Karpas-422 (cell line): ENCODE results near the gene CD68. TPM values are rescaled to one million over a fixed set of nuclear protein-coding genes. Genes with fewer than 3 reads are reported as not detected.

Experiments
- DNase-seq: peaks from one replicate; pipeline ENCODE4 v3.0.0-alpha.2; 2015
- H2AFZ ChIP-seq: fragments of 200-600 bp; sonication (generic); 2 replicates; pipeline ENCODE4 v1.6.1; 2014; ENCODE audit warnings: antibody characterized with exemption, low read length, mixed read lengths
- H3K27ac ChIP-seq: fragments of 200-600 bp; sonication (generic); 2 replicates; pipeline ENCODE4 v1.5.1; 2014; ENCODE audit warnings: mild to moderate bottlenecking, low read length, moderate library complexity
- H3K27me3 ChIP-seq: fragments of 200-600 bp; sonication (generic); 2 replicates; pipeline ENCODE4 v1.6.1; 2014; ENCODE audit warnings: low read length, mixed read lengths
- H3K36me3 ChIP-seq: fragments of 200-600 bp; sonication (generic); 2 replicates; pipeline ENCODE4 v1.6.1; 2014; ENCODE audit warnings: low read length, mixed read lengths; ENCODE audit not compliant: insufficient read depth
- H3K4me1 ChIP-seq: fragments of 200-600 bp; sonication (generic); 2 replicates; pipeline ENCODE4 v1.6.1; 2014; ENCODE audit warnings: mild to moderate bottlenecking, low read length, mixed read lengths
- H3K4me2 ChIP-seq: fragments of 200-600 bp; sonication (generic); 2 replicates; pipeline ENCODE4 v1.6.1; 2014; ENCODE audit warnings: low read length, low read depth, mild to moderate bottlenecking; ENCODE audit not compliant: poor library complexity, severe bottlenecking
- H3K4me3 ChIP-seq: fragments of 200-600 bp; sonication (generic); 2 replicates; pipeline ENCODE4 v1.5.1; 2014; ENCODE audit warnings: mild to moderate bottlenecking, antibody characterized with exemption, low read length, mixed read lengths
- H3K79me2 ChIP-seq: fragments of 200-600 bp; sonication (generic); 2 replicates; pipeline ENCODE4 v1.6.1; 2014; ENCODE audit warnings: mild to moderate bottlenecking, low read length, mixed read lengths
- H3K9ac ChIP-seq: fragments of 200-600 bp; sonication (generic); 2 replicates; pipeline ENCODE4 v1.6.0; 2014; ENCODE audit warnings: low read length
- H3K9me2 ChIP-seq: fragments of 200-600 bp; sonication (generic), shearing (Covaris generic); replicated peaks from 2 replicates; pipeline ENCODE4 v1.6.0; 2014; ENCODE audit warnings: mild to moderate bottlenecking, low read length, moderate library complexity; ENCODE audit not compliant: insufficient read depth
- H3K9me3 ChIP-seq: fragments of 300-700, 200-600 bp; sonication (generic); 2 replicates; pipeline ENCODE4 v1.6.1; 2014; ENCODE audit warnings: low read length, mixed read lengths
- H4K20me1 ChIP-seq: fragments of 200-600 bp; sonication (generic); 2 replicates; pipeline ENCODE4 v1.6.1; 2014; ENCODE audit warnings: mild to moderate bottlenecking, antibody characterized with exemption, low read length, low read depth; ENCODE audit not compliant: insufficient read depth
- total RNA-seq: library from RNA; depleted of rRNA; stranded (reverse); fragments of >200 nt; shearing (Covaris generic); gene quantifications from 2 replicates; pipeline ENCODE4 v1.2.3, GENCODE V29; 2014; ENCODE audit warnings: low replicate concordance; rRNA removed

CD68 gene, protein sequence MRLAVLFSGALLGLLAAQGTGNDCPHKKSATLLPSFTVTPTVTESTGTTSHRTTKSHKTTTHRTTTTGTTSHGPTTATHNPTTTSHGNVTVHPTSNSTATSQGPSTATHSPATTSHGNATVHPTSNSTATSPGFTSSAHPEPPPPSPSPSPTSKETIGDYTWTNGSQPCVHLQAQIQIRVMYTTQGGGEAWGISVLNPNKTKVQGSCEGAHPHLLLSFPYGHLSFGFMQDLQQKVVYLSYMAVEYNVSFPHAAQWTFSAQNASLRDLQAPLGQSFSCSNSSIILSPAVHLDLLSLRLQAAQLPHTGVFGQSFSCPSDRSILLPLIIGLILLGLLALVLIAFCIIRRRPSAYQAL
- total RNA-seq = 3.8 and 6.0 TPM in 2 replicates

DNA sequence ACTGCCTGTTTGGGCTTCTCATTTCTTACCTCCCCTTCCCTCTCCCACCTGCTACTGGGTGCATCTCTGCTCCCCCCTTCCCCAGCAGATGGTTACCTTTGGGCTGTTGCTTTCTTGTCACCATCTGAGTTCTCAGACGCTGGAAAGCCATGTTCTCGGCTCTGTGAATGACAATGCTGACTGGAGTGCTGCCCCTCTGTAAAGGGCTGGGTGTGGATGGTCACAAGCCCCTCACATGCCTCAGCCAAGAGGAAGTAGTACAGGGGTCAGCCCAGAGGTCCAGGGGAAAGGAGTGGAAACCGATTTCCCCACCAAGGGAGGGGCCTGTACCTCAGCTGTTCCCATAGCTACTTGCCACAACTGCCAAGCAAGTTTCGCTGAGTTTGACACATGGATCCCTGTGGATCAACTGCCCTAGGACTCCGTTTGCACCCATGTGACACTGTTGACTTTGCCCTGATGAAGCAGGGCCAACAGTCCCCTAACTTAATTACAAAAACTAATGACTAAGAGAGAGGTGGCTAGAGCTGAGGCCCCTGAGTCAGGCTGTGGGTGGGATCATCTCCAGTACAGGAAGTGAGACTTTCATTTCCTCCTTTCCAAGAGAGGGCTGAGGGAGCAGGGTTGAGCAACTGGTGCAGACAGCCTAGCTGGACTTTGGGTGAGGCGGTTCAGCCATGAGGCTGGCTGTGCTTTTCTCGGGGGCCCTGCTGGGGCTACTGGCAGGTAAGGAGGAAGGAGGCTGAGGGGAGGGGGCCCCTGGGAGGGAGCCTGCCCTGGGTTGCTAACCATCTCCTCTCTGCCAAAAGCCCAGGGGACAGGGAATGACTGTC, at the start of gene CD68:
Gene CD68 (plus strand): TSS at position 638 of the 833 bp plus-strand sequence. CDS start 40 bp downstream, at position 678.
- Histone ChIP-seq H4K20me1 (peaks cover 32% of the 10 kb centered on the region), H3K27ac (peak within 1 kb of the TSS; percentile 85), H3K4me1 (peaks cover 68% of the 10 kb centered on the region), H3K9me3 (no peaks in the 10 kb centered on the region), H3K4me3 (no peak within 1 kb of the TSS), H3K79me2 (peaks cover 14% of the 10 kb centered on the region), H3K9me2 (no peaks in the 10 kb centered on the region), H3K9ac (peak within 1 kb of the TSS; percentile 52), H3K27me3 (no peaks in the 10 kb centered on the region), H3K36me3 (peaks cover 38% of the 10 kb centered on the region), H3K4me2 (no peak within 1 kb of the TSS), H2AFZ (no peak within 1 kb of the TSS)
- DNase-seq = peak; percentile 96

DNA sequence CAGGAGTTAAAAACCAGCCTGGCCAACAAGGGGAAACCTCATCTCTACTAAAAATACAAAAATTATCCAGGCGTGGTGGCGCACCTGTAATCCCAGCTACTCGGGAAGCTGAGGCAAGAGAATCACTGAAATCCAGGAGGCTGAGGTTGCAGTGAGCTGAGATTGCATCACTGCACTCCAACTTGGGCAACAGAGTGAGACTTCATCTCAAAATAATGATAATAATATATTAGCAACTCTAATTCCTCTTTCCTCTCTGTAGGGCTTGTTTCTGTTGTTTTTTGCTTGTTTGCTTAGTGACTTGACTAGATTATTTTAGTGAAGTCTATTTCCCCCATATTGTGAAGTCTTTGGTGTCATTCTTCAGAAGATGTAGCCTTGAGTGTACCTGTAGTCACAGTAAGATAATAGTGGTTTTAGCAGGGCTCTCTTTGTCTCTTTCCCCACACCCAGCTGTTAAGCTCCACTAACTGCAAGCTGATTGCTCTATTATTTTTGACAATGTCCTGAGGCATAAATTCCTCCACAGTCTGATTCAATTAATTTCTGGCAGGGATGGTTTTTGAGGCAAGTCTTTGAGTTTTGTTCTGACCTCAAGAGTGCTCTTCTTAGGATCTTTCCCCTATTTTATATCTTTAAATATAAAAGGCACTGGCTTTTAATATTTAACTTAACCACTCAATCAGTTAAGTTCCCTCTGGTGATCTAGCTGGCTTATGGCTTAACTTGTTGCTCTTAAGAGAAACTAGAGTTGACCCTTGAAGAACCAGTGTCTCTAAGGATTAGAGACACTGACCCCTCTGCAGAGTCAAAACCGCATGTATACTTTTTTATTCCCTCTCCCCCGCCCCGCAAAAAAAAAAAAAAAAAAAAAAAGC, 49.2 kb upstream of the CD68 start:
- Histone ChIP-seq H3K4me1 (no peaks in the 10 kb centered on the region), H3K79me2 (no peaks in the 10 kb centered on the region), H3K27me3 (no peaks in the 10 kb centered on the region), H3K9me3 (peaks cover 7% of the 10 kb centered on the region), H4K20me1 (no peaks in the 10 kb centered on the region), H3K9me2 (no peaks in the 10 kb centered on the region), H3K9ac (no peak overlapping the region), H3K36me3 (no peaks in the 10 kb centered on the region), H3K4me2 (no peak overlapping the region), H3K27ac (no peak overlapping the region), H3K4me3 (no peak overlapping the region), H2AFZ (no peak overlapping the region)
- DNase-seq = no peak

DNA sequence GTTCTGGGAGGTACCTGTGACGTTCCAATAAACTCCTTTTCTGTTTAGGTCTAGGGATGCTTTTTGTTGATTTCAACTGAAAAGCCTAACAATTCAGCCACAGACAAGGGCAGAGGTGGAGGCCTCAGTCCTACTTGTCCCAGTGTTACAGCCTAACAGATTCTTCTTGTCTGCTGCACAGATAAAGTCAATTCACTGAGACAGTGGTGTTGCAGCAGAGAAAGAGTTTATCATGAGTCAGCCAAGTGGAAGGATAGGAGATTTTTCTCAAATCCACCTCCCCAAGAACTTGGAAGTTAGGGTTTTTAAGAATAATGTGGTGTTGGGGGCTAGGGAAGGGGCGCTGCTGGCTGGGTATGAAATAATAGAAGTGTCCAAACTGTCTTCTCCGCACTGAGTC, 41.4 kb upstream of the CD68 start:
- no peaks in the 10 kb centered on the region; the same call in 1 of the 2 replicates for H3K36me3 ChIP-seq
- H3K4me1 ChIP-seq = no peaks in the 10 kb centered on the region
- no peaks in the 10 kb centered on the region for H4K20me1 ChIP-seq
- no peak for DNase-seq
- H3K79me2 ChIP-seq = no peaks in the 10 kb centered on the region
- H2AFZ ChIP-seq = no peak overlapping the region
- H3K9me3 ChIP-seq = peaks cover 6% of the 10 kb centered on the region; the same call in 1 of the 2 replicates
- no peaks in the 10 kb centered on the region for H3K9me2 ChIP-seq
- H3K27me3 ChIP-seq = no peaks in the 10 kb centered on the region; the same call in 1 of the 2 replicates
- H3K27ac ChIP-seq = no peak overlapping the region
- no peak overlapping the region for H3K4me2 ChIP-seq
- no peak overlapping the region for H3K4me3 ChIP-seq
- no peak overlapping the region for H3K9ac ChIP-seq

DNA sequence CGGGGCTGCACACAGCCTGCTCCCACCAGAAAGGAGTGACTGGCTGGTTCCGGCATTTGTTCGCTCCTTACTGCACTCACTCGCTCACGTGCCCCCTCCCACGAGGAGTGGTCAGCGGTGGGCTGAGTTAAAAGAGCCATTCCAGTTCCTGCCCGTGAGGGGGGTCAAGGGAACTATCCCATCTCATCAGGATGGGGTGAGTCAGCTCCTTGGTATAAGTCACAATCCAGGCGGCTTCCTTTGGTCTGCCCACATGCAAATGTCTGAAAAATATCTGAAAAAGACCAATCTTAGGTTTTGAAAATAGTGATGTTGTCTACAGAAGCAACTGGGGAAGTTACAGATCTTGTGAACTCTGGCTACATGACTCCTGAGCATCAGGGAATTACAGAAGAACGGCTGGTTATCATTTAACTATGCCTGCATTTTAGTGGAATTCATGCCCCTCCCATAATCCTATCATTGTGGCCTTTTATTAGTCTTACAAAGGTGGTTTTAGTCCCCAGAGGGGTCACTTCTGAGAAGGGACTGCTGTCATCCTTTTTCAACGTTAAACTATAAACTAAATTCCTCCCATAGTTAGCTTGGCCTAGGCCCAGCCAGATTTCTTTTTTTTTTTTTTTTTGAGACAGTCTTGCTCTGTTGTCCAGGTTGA, 40.4 kb upstream of the CD68 start:
- H3K9me2 ChIP-seq = no peaks in the 10 kb centered on the region
- H3K36me3 ChIP-seq = no peaks in the 10 kb centered on the region; the same call in 1 of the 2 replicates
- no peak overlapping the region for H3K27ac ChIP-seq
- H3K79me2 ChIP-seq = no peaks in the 10 kb centered on the region
- H3K27me3 ChIP-seq = no peaks in the 10 kb centered on the region; the same call in 1 of the 2 replicates
- H3K9ac ChIP-seq = no peak overlapping the region
- no peak overlapping the region for H3K4me2 ChIP-seq
- no peaks in the 10 kb centered on the region for H3K4me1 ChIP-seq
- no peaks in the 10 kb centered on the region for H4K20me1 ChIP-seq
- H3K9me3 ChIP-seq = peaks cover 6% of the 10 kb centered on the region; the same call in 1 of the 2 replicates
- DNase-seq = no peak
- no peak overlapping the region for H2AFZ ChIP-seq
- H3K4me3 ChIP-seq = no peak overlapping the region

DNA sequence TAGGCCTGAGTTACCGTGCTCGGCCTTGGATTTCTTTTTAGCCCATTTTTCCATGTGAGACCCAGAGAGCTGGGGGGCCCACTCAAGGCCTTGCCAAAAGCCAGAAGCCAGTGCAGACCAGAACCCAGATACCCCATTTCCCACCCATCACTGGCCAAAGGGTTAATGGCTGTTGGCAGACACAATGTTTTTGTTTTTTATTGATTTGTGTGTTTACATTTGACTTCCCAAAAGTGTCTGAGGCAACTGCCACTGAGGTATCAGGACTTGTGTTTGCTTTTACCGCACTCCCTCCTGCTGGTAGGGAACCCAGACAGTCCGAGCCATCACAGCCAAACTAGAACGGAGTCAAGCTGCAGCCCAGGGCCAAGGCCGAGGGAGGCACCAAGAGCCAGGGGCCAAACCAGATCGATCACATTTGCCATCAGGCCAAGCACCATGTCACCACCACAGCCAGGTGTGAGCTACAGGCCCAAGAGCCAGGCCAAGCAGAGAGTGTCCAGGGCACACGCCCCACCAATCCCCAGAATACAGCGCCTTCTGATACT, 38.3 kb upstream of the CD68 start:
- Histone ChIP-seq H3K4me2 (no peak overlapping the region), H3K27me3 (no peaks in the 10 kb centered on the region; the same call in 1 of the 2 replicates), H3K4me3 (no peak overlapping the region), H3K9me2 (no peaks in the 10 kb centered on the region), H3K79me2 (no peaks in the 10 kb centered on the region), H3K36me3 (no peaks in the 10 kb centered on the region; the same call in 1 of the 2 replicates), H3K27ac (no peak overlapping the region), H3K9ac (no peak overlapping the region), H2AFZ (no peak overlapping the region), H3K9me3 (peaks cover 6% of the 10 kb centered on the region; the same call in 1 of the 2 replicates), H4K20me1 (no peaks in the 10 kb centered on the region), H3K4me1 (no peaks in the 10 kb centered on the region)
- DNase-seq = no peak

DNA sequence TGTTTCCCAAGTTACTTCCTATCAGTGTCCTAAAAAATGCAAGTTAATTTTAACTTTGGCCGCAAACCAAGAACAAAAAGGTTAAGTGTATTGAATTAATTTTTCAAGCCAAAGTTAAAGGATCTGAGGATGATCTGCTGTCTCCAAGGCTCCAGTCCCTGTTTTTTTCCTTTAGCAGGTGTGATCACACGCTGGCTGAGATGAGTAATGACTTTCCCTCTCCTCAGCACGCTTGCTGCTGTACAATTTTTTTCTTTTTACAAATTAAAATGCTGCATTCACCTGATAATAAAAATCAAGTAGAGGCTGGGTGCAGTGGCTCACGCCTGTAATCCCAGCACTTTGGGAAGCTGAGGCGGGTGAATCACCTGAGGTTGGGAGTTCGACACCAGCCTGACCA, 34.5 kb upstream of the CD68 start:
- Histone ChIP-seq H3K79me2 (no peaks in the 10 kb centered on the region), H4K20me1 (no peaks in the 10 kb centered on the region), H3K4me2 (no peak overlapping the region)

DNA sequence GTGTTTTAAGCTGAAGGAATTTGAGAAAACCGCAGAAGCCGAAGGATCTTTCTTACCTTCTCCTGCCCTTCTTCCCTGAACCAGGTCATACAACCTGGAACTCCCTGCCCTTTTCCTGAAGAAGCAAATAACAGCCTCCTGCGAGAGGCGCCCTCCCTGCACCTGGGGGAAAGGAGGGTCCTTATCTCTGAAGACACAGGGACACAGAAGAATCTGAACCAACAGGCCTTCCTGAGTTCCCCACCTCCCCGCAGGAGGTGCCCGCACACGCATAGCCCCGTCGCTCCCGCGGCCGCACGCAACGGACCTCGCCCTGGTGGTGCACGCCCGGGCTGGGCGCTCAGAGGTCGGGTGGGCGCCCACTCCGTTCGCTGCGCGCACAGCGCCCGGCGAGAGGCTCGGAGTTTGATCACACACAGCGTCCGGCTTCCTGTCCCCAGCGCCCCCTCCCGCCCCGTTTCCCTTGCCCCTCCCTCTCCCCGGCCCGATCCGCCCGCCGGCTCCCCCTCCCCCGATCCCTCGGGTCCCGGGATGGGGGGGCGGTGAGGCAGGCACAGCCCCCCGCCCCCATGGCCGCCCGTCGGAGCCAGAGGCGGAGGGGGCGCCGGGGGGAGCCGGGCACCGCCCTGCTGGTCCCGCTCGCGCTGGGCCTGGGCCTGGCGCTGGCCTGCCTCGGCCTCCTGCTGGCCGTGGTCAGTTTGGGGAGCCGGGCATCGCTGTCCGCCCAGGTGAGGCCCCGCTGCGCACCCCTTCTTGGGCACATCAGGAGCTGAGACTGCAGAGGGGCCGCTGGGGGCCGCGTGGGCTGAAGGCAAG, 30.6 kb upstream of the CD68 start, which contains the start of gene TNFSF12:
Gene TNFSF12 (plus strand): TSS at position 474 of the 816 bp plus-strand sequence. CDS start 96 bp downstream, at position 570.
- H3K4me3 ChIP-seq = no peak within 1 kb of the TSS
- H3K27ac ChIP-seq = no peak within 1 kb of the TSS
- no peaks in the 10 kb centered on the region for H3K27me3 ChIP-seq
- H3K9ac ChIP-seq = no peak within 1 kb of the TSS
- H3K4me2 ChIP-seq = no peak within 1 kb of the TSS
- H4K20me1 ChIP-seq = no peaks in the 10 kb centered on the region
- no peak for DNase-seq
- H3K9me3 ChIP-seq = no peaks in the 10 kb centered on the region
- no peak within 1 kb of the TSS for H2AFZ ChIP-seq
- no peaks in the 10 kb centered on the region for H3K36me3 ChIP-seq
- H3K4me1 ChIP-seq = no peaks in the 10 kb centered on the region
- no peaks in the 10 kb centered on the region for H3K79me2 ChIP-seq
- H3K9me2 ChIP-seq = no peaks in the 10 kb centered on the region

More for the DNA sequence above, 34.5 kb upstream of the CD68 start:
- DNase-seq = no peak
- H3K9ac ChIP-seq = no peak overlapping the region
- H3K27ac ChIP-seq = no peak overlapping the region
- H3K36me3 ChIP-seq = no peaks in the 10 kb centered on the region
- no peaks in the 10 kb centered on the region for H3K4me1 ChIP-seq
- no peaks in the 10 kb centered on the region for H3K27me3 ChIP-seq
- no peaks in the 10 kb centered on the region for H3K9me2 ChIP-seq
- no peaks in the 10 kb centered on the region for H3K9me3 ChIP-seq
- no peak overlapping the region for H2AFZ ChIP-seq
- no peak overlapping the region for H3K4me3 ChIP-seq
